Left ventricle myocardium inferior (tissue), 1 donor: ENCODE measurements around the gene PLXNA4. TPM values are rescaled to one million over a fixed set of nuclear protein-coding genes. Genes with fewer than 3 reads are reported as not detected.

ENCODE experiments used
- DNase-seq: peaks from one replicate; pipeline ENCODE4 v3.0.0-alpha.2; 2020
- H3K27ac ChIP-seq: fragments of 200-600 bp; replicated peaks from 2 replicates; pipeline ENCODE4 v1.8.0; 2021
- H3K27me3 ChIP-seq: fragments of 200-600 bp; 2 replicates; pipeline ENCODE4 v1.8.0; 2021; ENCODE audit warnings: low read depth
- H3K36me3 ChIP-seq: fragments of 200-600 bp; 2 replicates; pipeline ENCODE4 v1.8.0; 2021
- H3K4me1 ChIP-seq: fragments of 200-600 bp; 2 replicates; pipeline ENCODE4 v1.8.0; 2021
- H3K4me3 ChIP-seq: fragments of 200-600 bp; 2 replicates; pipeline ENCODE4 v1.8.0; 2021; ENCODE audit warnings: mild to moderate bottlenecking, moderate library complexity
- H3K9me3 ChIP-seq: fragments of 200-600 bp; replicated peaks from 2 replicates; pipeline ENCODE4 v1.8.0; 2021
- CTCF ChIP-seq: fragments of 200-600 bp; IDR thresholded peaks from 2 replicates; pipeline ENCODE4 v1.8.0; 2021; ENCODE audit warnings: antibody characterized with exemption, mild to moderate bottlenecking, borderline replicate concordance
- intact Hi-C: fragments of 100-400 bp; cut with micrococcal nuclease; formaldehyde crosslinking; loops from one replicate; pipeline ENCODE4 v1.11.0; 2022
- total RNA-seq: library from RNA; stranded (reverse); fragmentation: NEBNext Ultra II Directional; extraction: Animal tissue kit (Norgen Biotek cat#: 25700); gene quantifications from one replicate; pipeline ENCODE4 v1.2.1, GENCODE V29; 2021
- donor health status: DM: no; HTN: yes; CAD: no; lungs with severe emphysema.

PLXNA4 gene
- total RNA-seq, 1 donor from 2014 or later = 18.1 TPM

GRCh38 chr7:132388688-132389087, 187.6 kb downstream of the PLXNA4 start:
- TF ChIP-seq CTCF = no peak
- Histone ChIP-seq H3K4me1 (peaks cover 15% of the 10 kb centered on the region), H3K27ac (no peak overlapping the region), H3K27me3 (no peaks in the 10 kb centered on the region), H3K9me3 (no peaks in the 10 kb centered on the region), H3K4me3 (no peak overlapping the region), H3K36me3 (no peaks in the 10 kb centered on the region)
- intact Hi-C loops = no loop called here
- DNase-seq = no peak

- no peak for DNase-seq
- TF ChIP-seq CTCF = no peak
- no peaks in the 10 kb centered on the region for H3K9me3 ChIP-seq
- intact Hi-C loops = no loop called here
- no peak overlapping the region for H3K27ac ChIP-seq
- H3K27me3 ChIP-seq = no peaks in the 10 kb centered on the region
- H3K4me1 ChIP-seq = peaks cover 10% of the 10 kb centered on the region
- H3K36me3 ChIP-seq = no peaks in the 10 kb centered on the region
- no peak overlapping the region for H3K4me3 ChIP-seq
Measured at GRCh38 chr7:132387596-132387995, 188.7 kb downstream of the PLXNA4 start.

- intact Hi-C loops = no loop called here
- H3K9me3 ChIP-seq = no peaks in the 10 kb centered on the region
- H3K4me1 ChIP-seq = peaks cover 20% of the 10 kb centered on the region
- H3K27me3 ChIP-seq = no peaks in the 10 kb centered on the region
- H3K27ac ChIP-seq = no peak overlapping the region
- no peak for TF ChIP-seq CTCF
- no peaks in the 10 kb centered on the region for H3K36me3 ChIP-seq
- no peak overlapping the region for H3K4me3 ChIP-seq
- DNase-seq = peak; percentile 64
Measured at GRCh38 chr7:132386201-132386681, 190.0 kb downstream of the PLXNA4 start.

GRCh38 chr7:132383962-132384361, 192.3 kb downstream of the PLXNA4 start:
- H3K36me3 ChIP-seq = no peaks in the 10 kb centered on the region
- intact Hi-C loops = no loop called here
- no peak for TF ChIP-seq CTCF
- H3K27ac ChIP-seq = no peak overlapping the region
- DNase-seq = no peak
- no peaks in the 10 kb centered on the region for H3K27me3 ChIP-seq
- no peaks in the 10 kb centered on the region for H3K9me3 ChIP-seq
- peaks cover 43% of the 10 kb centered on the region for H3K4me1 ChIP-seq
- no peak overlapping the region for H3K4me3 ChIP-seq

GRCh38 chr7:132381742-132382472, 194.4 kb downstream of the PLXNA4 start:
- intact Hi-C loops = no loop called here
- no peak for DNase-seq
- Histone ChIP-seq H3K4me3 (no peak overlapping the region), H3K27me3 (no peaks in the 10 kb centered on the region), H3K27ac (no peak overlapping the region), H3K4me1 (peaks cover 64% of the 10 kb centered on the region), H3K9me3 (no peaks in the 10 kb centered on the region), H3K36me3 (no peaks in the 10 kb centered on the region)
- no peak for TF ChIP-seq CTCF
